ENCODE results near the gene TTLL9. TPM values are rescaled to one million over a fixed set of nuclear protein-coding genes. Genes with fewer than 3 reads are reported as not detected.

Gene TTLL9
- total and polyA plus RNA-seq, 8 donors, result 0.15 to 0.43 (median 0.18) TPM; not detected in 5

- H3K4me3 ChIP-seq, result peak overlapping the region in 2 of 4 donors; percentile 84 to 86
Measured at GRCh38 chr20:31949877-31950646, 79.6 kb downstream of the TTLL9 start.

GRCh38 chr20:31951203-31951529 is 80.7 kb downstream of the TTLL9 start:
- H3K4me3 ChIP-seq, result peak overlapping the region; percentile 74 to 93 (median 85)
- intact Hi-C loops (cut with DNase I; ENCODE audit: low total_unique reads), result loop anchor here (5.0 kb wide), 1 partner anchor 99 kb away; no protein-coding TSS in a partner anchor
- peak overlapping the region in 4 of 5 donors; percentile 71 to 86 (median 80) for H3K27ac ChIP-seq
- H3K4me1 ChIP-seq, result peaks cover 13 to 24% (median 19%) of the 10 kb centered on the region in 4 donors
- DNase-seq, result no peak
- TF ChIP-seq CTCF (IDR thresholded peaks at IDR 0.05), result no peak
- TF ChIP-seq POLR2A (IDR thresholded peaks at IDR 0.05), result no peak
- TF ChIP-seq EP300 (IDR thresholded peaks at IDR 0.05), result no peak
- no peak for TF ChIP-seq POLR2AphosphoS5 (IDR thresholded peaks at IDR 0.05)
- 3 to 10% (median 5%) methylated on average over 6 of the region's 6 CpGs for WGBS, 5 donors
- peaks cover 0 to 7% (median 0%) of the 10 kb centered on the region in 4 donors for H3K9me3 ChIP-seq
- peaks cover 36 to 42% (median 39%) of the 10 kb centered on the region in 4 donors for H3K36me3 ChIP-seq
- peaks cover 0 to 6% (median 0%) of the 10 kb centered on the region in 3 donors for H3K27me3 ChIP-seq

More at GRCh38 chr20:31949877-31950646, 79.6 kb downstream of the TTLL9 start:
- H3K27me3 ChIP-seq, result no peaks in the 10 kb centered on the region
- peaks cover 0 to 7% (median 0%) of the 10 kb centered on the region in 4 donors for H3K9me3 ChIP-seq
- intact Hi-C loops (cut with DNase I; ENCODE audit: low total_unique reads), result loop anchor here (5.0 kb wide), 1 partner anchor 98 kb away; no protein-coding TSS in a partner anchor
- TF ChIP-seq POLR2A (IDR thresholded peaks at IDR 0.05) (no peak), EP300 (IDR thresholded peaks at IDR 0.05) (no peak), CTCF (IDR thresholded peaks at IDR 0.05) (no peak), POLR2AphosphoS5 (IDR thresholded peaks at IDR 0.05) (no peak)
- H3K27ac ChIP-seq, result no peak overlapping the region
- H3K36me3 ChIP-seq, result peaks cover 47 to 54% (median 50%) of the 10 kb centered on the region in 4 donors
- peaks cover 13 to 24% (median 19%) of the 10 kb centered on the region in 4 donors for H3K4me1 ChIP-seq
- no peak for DNase-seq
- WGBS, 5 donors, result 65 to 76% (median 68%) methylated on average over 9 of the region's 9 CpGs

GRCh38 chr20:31951530-31952453 is 81.4 kb downstream of the TTLL9 start, which contains the start of gene PDRG1:
Gene PDRG1 (minus strand): TSS chr20:31952046. CDS start chr20:31951961, 85 bp downstream.
- intact Hi-C loops (cut with DNase I; ENCODE audit: low total_unique reads), result loop anchor here (5.0 kb wide), 1 partner anchor 99 kb away; no protein-coding TSS in a partner anchor
- peak within 1 kb of the TSS; percentile 71 to 86 (median 77) for H3K27ac ChIP-seq
- WGBS, 5 donors, result 0 to 1% (median 0%) methylated on average over 52 to 63 of the region's 63 CpGs

More at GRCh38 chr20:31951530-31952453, 81.4 kb downstream of the TTLL9 start, which contains the start of gene PDRG1:
- Histone ChIP-seq H3K9me3 (peaks cover 0 to 7% (median 0%) of the 10 kb centered on the region in 4 donors), H3K4me1 (peaks cover 13 to 24% (median 19%) of the 10 kb centered on the region in 4 donors), H3K27me3 (peaks cover 0 to 12% (median 3%) of the 10 kb centered on the region in 3 donors), H3K36me3 (peaks cover 30 to 36% (median 32%) of the 10 kb centered on the region in 4 donors), H3K4me3 (peak within 1 kb of the TSS; percentile 74 to 93 (median 85))
- DNase-seq, result peak; percentile 98
- TF ChIP-seq CTCF (IDR thresholded peaks at IDR 0.05) (peak in 5 of 7 experiments; percentile 58 to 98 (median 92)), POLR2A (IDR thresholded peaks at IDR 0.05) (no peak), POLR2AphosphoS5 (IDR thresholded peaks at IDR 0.05) (peak; percentile 74 to 94 (median 75)), EP300 (IDR thresholded peaks at IDR 0.05) (no peak)

Measured in stomach (tissue), 9 donors.